Peyer's patch (tissue), 4 donors: ENCODE measurements around the gene ARHGAP18. TPM values are rescaled to one million over a fixed set of nuclear protein-coding genes. Genes with fewer than 3 reads are reported as not detected.

ENCODE experiments used
- DNase-seq, 3 donors: peaks; one replicate each; pipeline ENCODE4 v3.0.0-alpha.2; 2017 to 2019
- H3K27ac ChIP-seq, 4 donors: fragments of 200-600 bp; sonication (generic); one replicate each; pipeline ENCODE4 v1.5.1; 2016 to 2019
- H3K27me3 ChIP-seq, 2 donors: fragments of 200-600 bp; sonication (generic); one replicate each; pipeline ENCODE4 v1.5.1; 2019
- H3K36me3 ChIP-seq, 3 donors: fragments of 200-600 bp; sonication (generic); one replicate each; pipeline ENCODE4 v1.5.1; 2016 to 2019
- H3K4me1 ChIP-seq, 4 donors: fragments of 200-600 bp; sonication (generic); one replicate each; pipeline ENCODE4 v1.5.1; 2016 to 2019
- H3K4me3 ChIP-seq, 4 donors: fragments of 200-600 bp; sonication (generic); 1 replicate in 3 of 4; 2 replicates in 1 of 4; pipeline ENCODE4 v1.5.1; 2016 to 2019; ENCODE audit warnings: mild to moderate bottlenecking in 1 of 4
- H3K9me3 ChIP-seq, 4 donors: fragments of 200-600 bp; sonication (generic); one replicate each; pipeline ENCODE4 v1.5.1; 2016 to 2019; ENCODE audit warnings: mild to moderate bottlenecking in 1 of 4
- CTCF ChIP-seq, 6 experiments: fragments of 450-650 bp in 4 of 6; fragments of 200-600 bp in 2 of 6; sonication (generic) in 1 of 6; IDR thresholded peaks; one replicate each; pipeline ENCODE4 v1.5.1; 2017 to 2019; ENCODE audit warnings: antibody characterized with exemption in 6 of 6, mild to moderate bottlenecking in 3 of 6, moderate library complexity in 1 of 6
- POLR2A ChIP-seq, 2 donors: fragments of 450-650 bp; IDR thresholded peaks; one replicate each; pipeline ENCODE4 v1.5.1; 2017; ENCODE audit warnings: antibody characterized with exemption in 2 of 2, mild to moderate bottlenecking in 2 of 2, moderate library complexity in 2 of 2
- total RNA-seq, 4 donors: library from RNA; depleted of rRNA; stranded (reverse); fragments of >200 nt; gene quantifications; one replicate each; pipeline ENCODE4 v1.1.0, GENCODE V29; 2016

ARHGAP18 gene
- total RNA-seq, 4 donors from 2014 or later: 26.1 to 45.4 (median 33.5) TPM

GRCh38 chr6:129597023-129597713, 112.8 kb downstream of the ARHGAP18 start:
- no peak for TF ChIP-seq CTCF (IDR thresholded peaks at IDR 0.05)
- no peak for TF ChIP-seq POLR2A (IDR thresholded peaks at IDR 0.05)
- no peaks in the 10 kb centered on the region for H3K36me3 ChIP-seq
- H3K4me1 ChIP-seq: no peaks in the 10 kb centered on the region
- H3K9me3 ChIP-seq: no peaks in the 10 kb centered on the region
- H3K4me3 ChIP-seq: no peak overlapping the region
- H3K27ac ChIP-seq: no peak overlapping the region
- no peak for DNase-seq
- H3K27me3 ChIP-seq: no peaks in the 10 kb centered on the region

GRCh38 chr6:129596522-129596921, 113.5 kb downstream of the ARHGAP18 start:
- TF ChIP-seq POLR2A (IDR thresholded peaks at IDR 0.05) (no peak), CTCF (IDR thresholded peaks at IDR 0.05) (no peak)
- H3K27me3 ChIP-seq: no peaks in the 10 kb centered on the region
- no peak overlapping the region for H3K4me3 ChIP-seq

GRCh38 chr6:129593233-129593564, 116.8 kb downstream of the ARHGAP18 start:
- no peaks in the 10 kb centered on the region for H3K4me1 ChIP-seq
- TF ChIP-seq POLR2A (IDR thresholded peaks at IDR 0.05): no peak
- no peak for TF ChIP-seq CTCF (IDR thresholded peaks at IDR 0.05)
- no peak for DNase-seq

More at GRCh38 chr6:129596522-129596921, 113.5 kb downstream of the ARHGAP18 start:
- H3K27ac ChIP-seq: no peak overlapping the region
- no peaks in the 10 kb centered on the region for H3K36me3 ChIP-seq
- no peak for DNase-seq
- H3K4me1 ChIP-seq: no peaks in the 10 kb centered on the region
- H3K9me3 ChIP-seq: no peaks in the 10 kb centered on the region

GRCh38 chr6:129592516-129593232, 117.3 kb downstream of the ARHGAP18 start:
- H3K27ac ChIP-seq: no peak overlapping the region
- no peaks in the 10 kb centered on the region for H3K36me3 ChIP-seq
- no peak for TF ChIP-seq CTCF (IDR thresholded peaks at IDR 0.05)
- TF ChIP-seq POLR2A (IDR thresholded peaks at IDR 0.05): no peak
- H3K4me3 ChIP-seq: no peak overlapping the region
- H3K27me3 ChIP-seq: no peaks in the 10 kb centered on the region
- no peaks in the 10 kb centered on the region for H3K4me1 ChIP-seq
- no peaks in the 10 kb centered on the region for H3K9me3 ChIP-seq
- no peak for DNase-seq

More at GRCh38 chr6:129593233-129593564, 116.8 kb downstream of the ARHGAP18 start:
- Histone ChIP-seq H3K36me3 (no peaks in the 10 kb centered on the region), H3K4me3 (no peak overlapping the region), H3K27me3 (no peaks in the 10 kb centered on the region), H3K9me3 (no peaks in the 10 kb centered on the region), H3K27ac (no peak overlapping the region)

GRCh38 chr6:129590408-129591022, 119.5 kb downstream of the ARHGAP18 start:
- Histone ChIP-seq H3K36me3 (no peaks in the 10 kb centered on the region), H3K4me3 (no peak overlapping the region), H3K4me1 (no peaks in the 10 kb centered on the region), H3K9me3 (no peaks in the 10 kb centered on the region), H3K27ac (no peak overlapping the region), H3K27me3 (no peaks in the 10 kb centered on the region)
- no peak for DNase-seq
- TF ChIP-seq POLR2A (IDR thresholded peaks at IDR 0.05): no peak
- no peak for TF ChIP-seq CTCF (IDR thresholded peaks at IDR 0.05)
